B cell (primary cell): Measurements from ENCODE around the gene ARHGEF7. TPM values are rescaled to one million over a fixed set of nuclear protein-coding genes. Genes with fewer than 3 reads are reported as not detected.

Source experiments
- ATAC-seq: fragments of 200-7000 bp; cut with Tn5 transposase; one replicate; pipeline ENCODE4 v1.10.0; 2021; ENCODE audit warnings: low read depth, mild to moderate bottlenecking, moderate number of reproducible peaks, moderate library complexity
- CTCF ChIA-PET: fragments of 350-600 bp; sonication (Branson Sonifier 250); formaldehyde crosslinking; loops from one replicate; lab custom pipeline; 2021; ENCODE audit warnings: antibody characterized with exemption, inconsistent platforms; lab: Charles Lee
- POLR2A ChIA-PET: fragments of 350-600 bp; sonication (Branson Sonifier 250); formaldehyde crosslinking; loops from one replicate; lab custom pipeline; 2021; ENCODE audit warnings: antibody characterized with exemption; lab: Charles Lee
- DNase-seq: peaks from one replicate; pipeline ENCODE4 v3.0.0; 2013
- H2AFZ ChIP-seq: 2 replicates; pipeline ENCODE4 v1.6.1; 2012; ENCODE audit warnings: mild to moderate bottlenecking, low read depth, low read length; ENCODE audit not compliant: insufficient read depth, poor library complexity, severe bottlenecking
- H3K27ac ChIP-seq, 2 donors: 1 replicate in 1 of 2; 2 replicates in 1 of 2; pipeline ENCODE4 v1.5.1; 2012 to 2013; ENCODE audit warnings: low read length in 2 of 2, mild to moderate bottlenecking in 2 of 2, moderate library complexity in 1 of 2
- H3K27me3 ChIP-seq, 4 experiments: fragments of 200-600 bp in 1 of 4; sonication (generic) in 1 of 4; replicated peaks in 1 of 4; 1 replicate in 2 of 4; 2 replicates in 2 of 4; pipeline versions ENCODE4 v1.6.1 to v1.7.0; 2013 to 2016; ENCODE audit warnings: low read length in 3 of 4, mild to moderate bottlenecking in 2 of 4, mixed read lengths in 1 of 4, moderate library complexity in 1 of 4; ENCODE audit not compliant: insufficient read depth in 4 of 4, control insufficient read depth in 3 of 4; ENCODE audit errors: control extremely low read depth in 1 of 4
- H3K36me3 ChIP-seq, 2 experiments: replicated peaks in 1 of 2; 1 replicate in 1 of 2; 2 replicates in 1 of 2; pipeline versions ENCODE4 v1.6.1 to v1.7.1; 2013; ENCODE audit warnings: low read length in 1 of 2; ENCODE audit not compliant: insufficient read depth in 2 of 2, control insufficient read depth in 1 of 2; ENCODE audit errors: control extremely low read depth in 1 of 2, extremely low read depth in 1 of 2
- H3K4me1 ChIP-seq, 2 donors: fragments of 200-600 bp in 1 of 2; sonication (generic) in 1 of 2; 1 replicate in 1 of 2; 2 replicates in 1 of 2; pipeline versions ENCODE4 v1.5.1 to v1.6.1; 2013 to 2017; ENCODE audit warnings: low read length in 2 of 2; ENCODE audit not compliant: control insufficient read depth in 2 of 2, insufficient read depth in 2 of 2
- H3K4me2 ChIP-seq: replicated peaks from 2 replicates; pipeline ENCODE3; 2012; ENCODE audit warnings: mild to moderate bottlenecking, low read depth, low read length; ENCODE audit not compliant: poor library complexity, severe bottlenecking
- H3K4me3 ChIP-seq, 5 experiments: fragments of 200-600 bp in 1 of 5; sonication (generic) in 1 of 5; 1 replicate in 3 of 5; 2 replicates in 2 of 5; pipeline versions ENCODE4 v1.5.1 to v1.7.0; 2011 to 2016; ENCODE audit warnings: low read length in 4 of 5, mild to moderate bottlenecking in 4 of 5, low read depth in 2 of 5, control low read depth in 1 of 5, moderate library complexity in 1 of 5; ENCODE audit not compliant: insufficient read depth in 1 of 5; ENCODE audit errors: control extremely low read depth in 1 of 5, extremely low read depth in 1 of 5
- H3K79me2 ChIP-seq: fragments of 200-600 bp; sonication (generic); one replicate; pipeline ENCODE4 v1.6.0; 2016; ENCODE audit warnings: low read length; ENCODE audit not compliant: control insufficient read depth, insufficient read depth
- H3K9ac ChIP-seq: fragments of 200-600 bp; sonication (generic); 2 replicates; pipeline ENCODE4 v1.6.1; 2017; ENCODE audit warnings: mild to moderate bottlenecking, low read length, moderate library complexity
- H3K9me3 ChIP-seq, 3 donors: one replicate each; pipeline versions ENCODE4 v1.6.1 to v1.7.1; 2013; ENCODE audit warnings: low read length in 2 of 3; ENCODE audit not compliant: control insufficient read depth in 2 of 3, insufficient read depth in 1 of 3; ENCODE audit errors: control extremely low read depth in 1 of 3
- H4K20me1 ChIP-seq: 2 replicates; pipeline ENCODE4 v1.6.0; 2012; ENCODE audit warnings: mild to moderate bottlenecking, low read length; ENCODE audit not compliant: insufficient read depth, control insufficient read depth, poor library complexity, severe bottlenecking
- H3K27ac Mint-ChIP-seq: one replicate; pipeline ENCODE4 v1.8.0; 2021; ENCODE audit warnings: mixed read lengths
- H3K27me3 Mint-ChIP-seq: one replicate; pipeline ENCODE4 v1.8.0; 2021; ENCODE audit warnings: mixed read lengths
- H3K4me1 Mint-ChIP-seq: one replicate; pipeline ENCODE4 v1.8.0; 2021; ENCODE audit warnings: mixed read lengths
- H3K4me3 Mint-ChIP-seq: one replicate; pipeline ENCODE4 v1.8.0; 2021; ENCODE audit warnings: mixed read lengths
- H3K9me3 Mint-ChIP-seq: one replicate; pipeline ENCODE4 v1.8.0; 2022; ENCODE audit warnings: mixed read lengths; ENCODE audit not compliant: insufficient read depth
- EZH2 ChIP-seq: IDR thresholded peaks from 2 replicates; pipeline ENCODE4 v1.6.1; 2012; ENCODE audit warnings: borderline replicate concordance, low read depth, mild to moderate bottlenecking, moderate library complexity, low read length; ENCODE audit not compliant: insufficient read depth, poor library complexity, severe bottlenecking
- WGBS: methylation state at CpG from one replicate; pipeline ENCODE4 v1.1.5; 2013; ENCODE audit warnings: missing lambda C conversion rate; ENCODE audit not compliant: insufficient coverage; 5-methylcytosine and 5-hydroxymethylcytosine counted together
- intact Hi-C: fragments of 100-400 bp; cut with micrococcal nuclease; formaldehyde crosslinking; loops from one replicate; pipeline ENCODE4 v1.10.0; 2022
- polyA plus RNA-seq: library from polyadenylated mRNA; depleted of rRNA; stranded (reverse); fragments of >200 nt; gene quantifications from 2 replicates; pipeline ENCODE4 v1.2.3, GENCODE V29; 2012
- total RNA-seq, 2 donors: library from RNA; stranded (reverse); fragments of 120-200 nt in 1 of 2; gene quantifications; 1 replicate in 1 of 2; 2 replicates in 1 of 2; pipeline versions ENCODE4 v1.2.3 to v1.2.4, GENCODE V29; 2013 to 2022
- TF ChIP-seq, protein P1 (sequence below): fragments of 200-600 bp; IDR thresholded peaks from one replicate; pipeline ENCODE4 v1.8.0; 2022; ENCODE audit warnings: antibody characterized with exemption, mild to moderate bottlenecking

ARHGEF7 gene
- total and polyA plus RNA-seq, 2 donors (not counting 1 experiment from before 2014, with no cell fraction given) = 62.3 to 125 TPM

DNA sequence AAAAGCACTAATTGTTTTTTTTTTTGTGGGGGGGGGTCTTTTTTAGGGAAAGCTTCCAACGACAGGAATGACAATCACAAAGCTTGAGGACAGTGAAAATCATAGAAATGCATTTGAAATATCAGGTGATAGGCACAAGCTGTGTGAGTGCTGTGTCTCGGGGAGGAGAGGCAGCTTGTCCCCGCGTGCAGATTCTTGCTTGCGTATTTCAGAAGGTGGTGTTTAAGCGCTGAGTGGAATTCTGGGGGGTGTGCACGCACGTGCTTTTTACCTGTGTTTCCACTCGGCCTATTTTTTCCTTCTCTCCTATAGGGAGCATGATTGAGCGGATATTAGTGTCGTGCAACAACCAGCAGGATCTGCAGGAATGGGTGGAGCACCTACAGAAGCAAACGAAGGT is 165.1 kb downstream of the ARHGEF7 start:
- ChIA-PET CTCF (interaction anchor here (0.6 to 0.8 kb wide), 2 partner anchors 50 to 213 kb away, joined by 3 read pairs; no protein-coding TSS in a partner anchor), POLR2A (no interaction called here)
- peaks cover 3% of the 10 kb centered on the region for H4K20me1 ChIP-seq
- Mint-ChIP-seq H3K4me3 (no peak overlapping the region), H3K9me3 (no peaks in the 10 kb centered on the region), H3K27me3 (no peaks in the 10 kb centered on the region), H3K4me1 (no peaks in the 10 kb centered on the region), H3K27ac (no peak overlapping the region)
- H3K79me2 ChIP-seq = no peaks in the 10 kb centered on the region
- TF ChIP-seq, protein P1, sequence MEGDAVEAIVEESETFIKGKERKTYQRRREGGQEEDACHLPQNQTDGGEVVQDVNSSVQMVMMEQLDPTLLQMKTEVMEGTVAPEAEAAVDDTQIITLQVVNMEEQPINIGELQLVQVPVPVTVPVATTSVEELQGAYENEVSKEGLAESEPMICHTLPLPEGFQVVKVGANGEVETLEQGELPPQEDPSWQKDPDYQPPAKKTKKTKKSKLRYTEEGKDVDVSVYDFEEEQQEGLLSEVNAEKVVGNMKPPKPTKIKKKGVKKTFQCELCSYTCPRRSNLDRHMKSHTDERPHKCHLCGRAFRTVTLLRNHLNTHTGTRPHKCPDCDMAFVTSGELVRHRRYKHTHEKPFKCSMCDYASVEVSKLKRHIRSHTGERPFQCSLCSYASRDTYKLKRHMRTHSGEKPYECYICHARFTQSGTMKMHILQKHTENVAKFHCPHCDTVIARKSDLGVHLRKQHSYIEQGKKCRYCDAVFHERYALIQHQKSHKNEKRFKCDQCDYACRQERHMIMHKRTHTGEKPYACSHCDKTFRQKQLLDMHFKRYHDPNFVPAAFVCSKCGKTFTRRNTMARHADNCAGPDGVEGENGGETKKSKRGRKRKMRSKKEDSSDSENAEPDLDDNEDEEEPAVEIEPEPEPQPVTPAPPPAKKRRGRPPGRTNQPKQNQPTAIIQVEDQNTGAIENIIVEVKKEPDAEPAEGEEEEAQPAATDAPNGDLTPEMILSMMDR = no peak
- TF ChIP-seq EZH2 = no peak
- no peaks in the 10 kb centered on the region for H3K4me1 ChIP-seq
- no peak overlapping the region for H3K9ac ChIP-seq
- intact Hi-C loops = no loop called here
- no peak overlapping the region for H3K4me3 ChIP-seq
- H3K9me3 ChIP-seq = no peaks in the 10 kb centered on the region
- H2AFZ ChIP-seq = no peak overlapping the region
- no peak for ATAC-seq
- H3K27me3 ChIP-seq = no peaks in the 10 kb centered on the region
- DNase-seq = no peak
- H3K4me2 ChIP-seq = no peak overlapping the region
- WGBS = 94% methylated on average over 7 of the region's 12 CpGs
- no peak overlapping the region for H3K27ac ChIP-seq
- H3K36me3 ChIP-seq = peaks cover 42 to 91% of the 10 kb centered on the region in 2 experiments

DNA sequence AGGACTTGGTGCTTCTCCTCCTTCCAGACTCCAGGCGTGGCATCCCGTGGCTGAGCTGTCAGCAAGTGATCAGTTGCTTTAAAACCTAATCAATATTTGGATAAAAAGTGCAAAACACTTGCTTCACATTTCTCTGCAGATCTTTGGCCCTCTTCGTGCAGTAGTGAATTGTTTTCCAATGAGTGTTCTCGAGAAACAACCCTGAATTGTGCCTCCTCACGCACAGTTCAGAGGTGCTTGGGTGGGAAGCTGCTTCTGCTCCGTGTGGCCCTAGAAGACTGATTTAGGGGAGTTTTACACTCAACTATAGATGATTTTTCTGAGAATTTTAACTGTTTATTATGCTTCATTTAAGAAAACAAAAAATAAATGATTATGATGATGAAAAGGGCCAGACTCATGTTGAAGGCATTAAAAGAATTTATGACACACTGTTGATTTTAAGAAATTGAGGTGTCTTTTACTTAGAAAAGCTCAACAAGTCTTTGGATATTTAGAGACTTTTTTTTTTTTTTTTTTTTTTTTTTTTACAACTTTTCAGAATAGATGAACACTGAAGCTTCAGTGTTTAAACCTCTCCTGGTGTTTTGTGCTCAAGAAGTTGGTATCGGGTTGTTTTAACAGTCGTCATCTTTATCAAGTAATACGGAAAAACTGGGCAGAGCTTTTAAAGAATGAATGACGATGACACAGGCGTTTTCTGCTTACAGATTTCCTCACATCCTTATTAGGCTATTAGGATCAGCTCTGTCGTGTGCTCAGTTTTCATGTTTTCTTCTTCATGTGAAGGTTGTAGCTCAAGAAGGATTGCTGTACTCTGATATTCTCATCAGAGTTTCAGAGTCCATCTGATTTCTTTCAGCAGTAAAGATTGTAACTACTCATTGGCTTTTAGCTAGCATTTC is 165.8 kb downstream of the ARHGEF7 start:
- H3K4me3 Mint-ChIP-seq = no peak overlapping the region
- no peaks in the 10 kb centered on the region for H3K27me3 ChIP-seq
- no peaks in the 10 kb centered on the region for H3K9me3 ChIP-seq
- no peak overlapping the region for H3K27ac Mint-ChIP-seq
- H3K9me3 Mint-ChIP-seq = no peaks in the 10 kb centered on the region
- H3K4me3 ChIP-seq = no peak overlapping the region
- H4K20me1 ChIP-seq = peaks cover 10% of the 10 kb centered on the region
- peaks cover 42 to 91% of the 10 kb centered on the region in 2 experiments for H3K36me3 ChIP-seq
- ATAC-seq = no peak
- H3K4me1 Mint-ChIP-seq = no peaks in the 10 kb centered on the region
- TF ChIP-seq, protein P1 = no peak
- no peak for TF ChIP-seq EZH2
- H3K4me2 ChIP-seq = no peak overlapping the region
- no peak overlapping the region for H2AFZ ChIP-seq
- WGBS = 95% methylated on average over 3 of the region's 12 CpGs
- H3K27me3 Mint-ChIP-seq = no peaks in the 10 kb centered on the region
- intact Hi-C loops = no loop called here
- H3K9ac ChIP-seq = no peak overlapping the region
- H3K79me2 ChIP-seq = no peaks in the 10 kb centered on the region
- ChIA-PET CTCF (interaction anchor here (1.3 kb wide), 1 partner anchor 213 kb away, joined by 5 read pairs; no protein-coding TSS in a partner anchor), POLR2A (no interaction called here)
- H3K4me1 ChIP-seq = no peaks in the 10 kb centered on the region
- H3K27ac ChIP-seq = no peak overlapping the region
- no peak for DNase-seq
